Measurements from ENCODE around the gene MYO1E. TPM values are rescaled to one million over a fixed set of nuclear protein-coding genes. Genes with fewer than 3 reads are reported as not detected.
A peak's percentile ranks its signal among the peaks of the same experiment; 100 is the strongest.
"Not testable (repeated sequence)": the region's sequence is repeated elsewhere in the genome, so short reads cannot be mapped to it uniquely, and the experiment has no call there.

Gene MYO1E
- total and polyA plus RNA-seq, 4 experiments from 2014 or later, result 2.1 to 4.6 TPM; not detected in 2

DNA sequence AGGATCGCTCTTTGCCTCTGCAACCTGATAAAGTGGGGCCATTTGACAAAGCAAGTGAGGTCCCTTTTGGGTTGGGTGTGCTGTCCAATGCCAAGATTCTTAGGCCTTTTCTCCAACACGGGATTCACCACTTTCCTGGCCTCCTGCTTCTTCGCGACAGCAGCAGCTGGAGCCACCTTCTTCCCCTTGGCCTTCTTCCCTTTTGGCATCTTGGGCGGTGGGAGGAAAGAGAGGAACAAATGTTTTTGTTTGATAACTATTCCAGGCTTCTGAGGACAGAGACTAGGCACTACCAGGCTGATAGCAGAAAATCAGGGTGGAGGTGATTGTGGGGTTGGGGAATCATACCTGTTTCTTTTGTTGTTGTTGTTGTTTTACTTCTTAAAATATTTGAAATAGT is 35.3 kb upstream of the MYO1E start:
- Mint-ChIP-seq H3K27me3 (peaks cover 2 to 3% of the 10 kb centered on the region in 2 donors), H3K9me3 (no peaks in the 10 kb centered on the region), H3K4me1 (peaks cover 5 to 16% (median 9%) of the 10 kb centered on the region in 4 donors), H3K4me3 (no peak overlapping the region), H3K27ac (no peak overlapping the region), H3K36me3 (no peaks in the 10 kb centered on the region)
- intact Hi-C loops (cut with micrococcal nuclease), result no loop called here
- H3K27me3 ChIP-seq (ENCODE audit: insufficient read depth, low read length), result no peaks in the 10 kb centered on the region
- H3K27ac ChIP-seq (ENCODE audit: low read depth, low read length), result no peak overlapping the region
- no peak overlapping the region for H3K4me3 ChIP-seq (ENCODE audit: low read length in 2 of 2)
- H3K4me1 ChIP-seq (ENCODE audit: insufficient read depth, low read length), result peaks cover 3% of the 10 kb centered on the region
- no peak for DNase-seq
- POLR2A ChIA-PET (ENCODE audit: partially characterized antibody), result interaction anchor here (1.0 kb wide), 1 partner anchor 9 kb away, joined by 3 read pairs; no protein-coding TSS in a partner anchor
- CTCF ChIA-PET (ENCODE audit: partially characterized antibody), result no interaction called here
- H3K9me3 ChIP-seq (ENCODE audit: control insufficient read depth in 1 of 2, low read length in 2 of 2), result no peaks in the 10 kb centered on the region
- H3K36me3 ChIP-seq (ENCODE audit: insufficient read depth, low read length), result no peaks in the 10 kb centered on the region

DNA sequence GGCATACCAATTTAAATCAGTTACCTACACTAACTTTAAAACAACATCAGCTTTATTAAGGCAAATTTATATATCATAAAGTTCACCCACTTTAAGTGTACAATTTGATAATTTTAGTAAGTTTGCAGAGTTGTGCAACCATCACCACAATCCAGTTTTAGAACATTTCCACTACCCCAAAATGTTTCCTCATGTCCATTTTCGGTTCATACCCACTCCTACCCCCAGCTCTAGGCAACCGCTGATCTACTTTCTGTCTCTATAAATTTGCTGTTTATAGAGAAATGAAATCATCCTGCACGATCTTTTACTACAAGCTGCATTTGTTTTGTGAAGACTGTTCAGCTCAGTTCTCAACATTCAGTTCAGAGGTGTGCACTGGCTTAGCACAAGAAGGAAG is 33.8 kb upstream of the MYO1E start:
- Mint-ChIP-seq H3K4me3 (no peak overlapping the region), H3K36me3 (no peaks in the 10 kb centered on the region), H3K27ac (no peak overlapping the region), H3K27me3 (peaks cover 0 to 4% of the 10 kb centered on the region in 2 donors), H3K4me1 (peaks cover 0 to 6% (median 1%) of the 10 kb centered on the region in 4 donors), H3K9me3 (no peaks in the 10 kb centered on the region)
- DNase-seq, result no peak
- Histone ChIP-seq H3K36me3 (ENCODE audit: insufficient read depth, low read length) (no peaks in the 10 kb centered on the region), H3K9me3 (ENCODE audit: control insufficient read depth in 1 of 2, low read length in 2 of 2) (no peaks in the 10 kb centered on the region), H3K27me3 (ENCODE audit: insufficient read depth, low read length) (no peaks in the 10 kb centered on the region), H3K27ac (ENCODE audit: low read depth, low read length) (no peak overlapping the region), H3K4me1 (ENCODE audit: insufficient read depth, low read length) (no peaks in the 10 kb centered on the region), H3K4me3 (ENCODE audit: low read length in 2 of 2) (no peak overlapping the region)
- ChIA-PET POLR2A (ENCODE audit: partially characterized antibody) (interaction anchor here (1.2 kb wide), 1 partner anchor 12 kb away, joined by 3 read pairs; no protein-coding TSS in a partner anchor), CTCF (ENCODE audit: partially characterized antibody) (interaction anchor here (0.6 to 0.7 kb wide), 2 partner anchors 13 to 22 kb away, joined by 3 read pairs; no protein-coding TSS in a partner anchor)
- intact Hi-C loops (cut with micrococcal nuclease), result no loop called here

DNA sequence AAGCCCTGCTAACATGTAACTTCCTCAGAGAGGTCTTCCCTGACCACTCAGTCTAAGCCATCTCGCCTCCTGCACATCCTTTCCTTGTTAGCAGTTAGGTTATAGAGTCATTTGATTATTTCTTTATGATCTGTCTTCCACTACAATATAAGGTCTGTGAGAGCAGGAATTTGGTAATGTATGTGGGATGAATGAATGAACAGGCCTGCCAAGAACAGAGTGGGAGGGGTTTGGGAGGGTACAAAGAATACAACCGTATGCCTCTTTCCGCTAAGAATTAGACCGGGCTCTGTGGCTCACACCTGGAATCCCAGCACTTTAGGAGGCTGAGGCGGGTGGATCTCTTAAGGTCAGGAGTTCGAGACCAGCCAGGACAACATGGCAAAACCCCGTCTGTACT is 32.4 kb upstream of the MYO1E start:
- no peak overlapping the region for H3K4me3 ChIP-seq (ENCODE audit: low read length in 2 of 2)
- intact Hi-C loops (cut with micrococcal nuclease), result no loop called here
- no peaks in the 10 kb centered on the region for H3K9me3 ChIP-seq (ENCODE audit: control insufficient read depth in 1 of 2, low read length in 2 of 2)
- no peaks in the 10 kb centered on the region for H3K4me1 ChIP-seq (ENCODE audit: insufficient read depth, low read length)
- ChIA-PET POLR2A (ENCODE audit: partially characterized antibody) (no interaction called here), CTCF (ENCODE audit: partially characterized antibody) (interaction anchor here (1.0 kb wide), 1 partner anchor 158 kb away, joined by 3 read pairs; no protein-coding TSS in a partner anchor)
- DNase-seq, result no peak
- H3K27me3 ChIP-seq (ENCODE audit: insufficient read depth, low read length), result no peaks in the 10 kb centered on the region
- Mint-ChIP-seq H3K27ac (no peak overlapping the region), H3K27me3 (peaks cover 2 to 8% of the 10 kb centered on the region in 2 donors), H3K4me3 (no peak overlapping the region), H3K9me3 (no peaks in the 10 kb centered on the region), H3K36me3 (no peaks in the 10 kb centered on the region), H3K4me1 (peaks cover 0 to 2% (median 1%) of the 10 kb centered on the region in 4 donors)
- H3K36me3 ChIP-seq (ENCODE audit: insufficient read depth, low read length), result no peaks in the 10 kb centered on the region
- no peak overlapping the region for H3K27ac ChIP-seq (ENCODE audit: low read depth, low read length)

DNA sequence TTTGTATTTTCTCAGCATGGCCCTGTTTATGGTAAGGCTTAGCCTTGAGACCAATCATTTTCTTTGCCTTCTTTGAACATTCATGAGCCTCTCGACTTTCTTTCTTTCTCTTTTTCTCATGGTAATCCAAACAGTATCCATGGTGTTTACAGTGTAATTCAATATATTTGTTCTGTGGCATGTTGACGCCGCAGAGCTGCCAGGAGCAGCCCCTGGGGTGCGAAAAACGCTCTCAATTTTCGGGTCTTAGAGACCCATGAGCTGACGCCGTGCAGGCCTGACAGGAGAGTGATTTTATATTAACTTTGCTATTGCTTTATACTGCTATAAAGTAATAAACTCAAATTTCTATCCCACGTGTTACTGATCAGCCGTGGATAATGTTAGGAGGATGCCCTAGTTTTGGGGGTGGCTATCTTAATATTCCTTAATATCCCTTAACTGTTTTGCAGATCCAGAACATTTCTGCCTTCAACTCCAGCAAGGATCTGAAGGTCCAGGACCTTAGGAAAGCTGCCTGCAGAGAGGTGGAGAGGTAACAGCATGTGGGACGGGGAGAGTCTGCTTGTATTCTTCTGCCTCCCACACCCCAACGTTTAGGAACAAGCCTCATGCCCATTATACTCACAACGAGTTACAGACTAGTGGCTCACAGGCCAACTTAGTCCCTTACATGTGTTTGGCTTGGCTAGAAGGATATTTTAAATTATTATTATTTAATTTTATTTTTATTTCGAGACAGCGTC is 29.3 kb upstream of the MYO1E start:
- H3K27ac Mint-ChIP-seq, result no peak overlapping the region
- H3K36me3 ChIP-seq (ENCODE audit: insufficient read depth, low read length), result no peaks in the 10 kb centered on the region
- no peaks in the 10 kb centered on the region for H3K36me3 Mint-ChIP-seq
- no peak overlapping the region for H3K4me3 ChIP-seq (ENCODE audit: low read length in 2 of 2)
- ChIA-PET POLR2A (ENCODE audit: partially characterized antibody) (no interaction called here), CTCF (ENCODE audit: partially characterized antibody) (no interaction called here)
- no peaks in the 10 kb centered on the region for H3K4me1 ChIP-seq (ENCODE audit: insufficient read depth, low read length)
- H3K4me3 Mint-ChIP-seq, result no peak overlapping the region
- no peak overlapping the region for H3K27ac ChIP-seq (ENCODE audit: low read depth, low read length)
- H3K9me3 ChIP-seq (ENCODE audit: control insufficient read depth in 1 of 2, low read length in 2 of 2), result no peaks in the 10 kb centered on the region
- H3K27me3 Mint-ChIP-seq, result peaks cover 6 to 12% of the 10 kb centered on the region in 2 donors
- DNase-seq, result no peak
- no peaks in the 10 kb centered on the region for H3K27me3 ChIP-seq (ENCODE audit: insufficient read depth, low read length)
- H3K9me3 Mint-ChIP-seq, result no peaks in the 10 kb centered on the region
- intact Hi-C loops (cut with micrococcal nuclease), result no loop called here
- H3K4me1 Mint-ChIP-seq, result peaks cover 0 to 2% (median 0%) of the 10 kb centered on the region in 4 donors

DNA sequence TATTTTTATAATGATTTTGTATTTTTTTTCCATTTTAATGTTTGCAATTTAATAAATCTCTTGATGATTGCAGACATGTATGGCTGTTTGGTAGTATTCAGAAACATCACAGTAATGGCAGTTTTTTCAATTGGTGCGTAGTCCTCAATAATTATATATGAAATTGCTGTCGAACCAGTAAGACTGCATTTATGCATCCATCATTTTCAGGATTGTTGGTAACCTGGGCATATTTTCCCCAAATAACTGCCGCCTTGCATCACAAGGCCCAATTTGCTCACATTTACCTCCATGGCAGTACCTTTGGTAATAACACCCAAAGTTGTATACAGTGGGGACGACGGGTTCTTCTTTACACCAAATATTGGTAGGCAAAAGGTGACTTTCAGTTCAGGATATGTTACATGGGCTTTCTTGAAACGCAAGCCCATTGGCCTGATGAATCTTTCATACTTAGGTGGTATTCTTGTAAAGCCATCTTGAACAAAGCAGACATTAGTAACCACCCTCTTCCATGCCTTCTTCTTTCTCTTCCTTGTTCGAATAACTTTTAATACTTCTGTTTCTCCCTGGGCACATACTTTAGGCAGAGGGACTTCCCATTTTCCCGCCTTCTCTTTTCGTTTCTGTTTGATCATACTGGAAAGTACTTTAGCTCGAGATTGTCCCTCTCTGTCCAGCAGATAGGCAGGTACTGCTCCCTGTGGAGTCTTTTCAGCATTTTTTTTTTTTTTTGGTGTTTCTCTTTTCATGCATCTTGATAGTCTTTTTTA is 28.6 kb upstream of the MYO1E start:
- H3K27ac ChIP-seq (ENCODE audit: low read depth, low read length); POLR2A ChIA-PET (ENCODE audit: partially characterized antibody): not testable (repeated sequence)

DNA sequence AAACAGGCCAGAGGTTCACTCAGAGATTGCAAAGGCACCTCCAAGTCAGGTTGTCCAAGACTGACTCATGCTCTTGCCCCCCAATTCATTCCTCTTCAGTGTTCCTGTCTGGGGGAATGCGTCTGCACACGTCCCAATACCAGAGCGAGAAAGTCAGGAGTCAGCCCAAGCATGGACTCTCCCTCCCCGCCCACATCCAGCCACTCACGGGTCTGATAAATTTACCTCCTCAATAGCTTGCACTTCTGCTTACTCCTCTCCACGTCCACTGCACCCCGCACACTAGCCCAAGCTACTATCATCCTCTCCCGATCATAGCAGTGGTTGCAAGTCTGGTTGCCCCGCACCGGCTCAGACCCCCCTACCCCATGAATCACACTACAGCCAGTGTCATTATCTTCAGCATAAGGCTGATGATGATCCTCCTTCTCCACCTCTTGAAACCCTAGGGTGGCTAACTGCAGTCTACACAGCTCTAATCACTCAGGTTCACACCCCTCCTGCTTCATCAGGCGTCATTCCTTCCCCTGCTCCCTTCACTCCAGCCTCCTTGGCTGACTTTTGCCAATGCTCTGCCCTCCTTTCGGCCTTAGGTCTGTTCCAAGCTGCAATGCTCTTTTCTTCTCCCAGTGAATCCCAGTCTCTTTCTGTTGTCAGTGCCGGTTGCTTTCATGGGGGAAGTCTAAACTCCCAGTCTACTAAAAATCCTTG is 27.6 kb upstream of the MYO1E start:
- CTCF ChIA-PET (ENCODE audit: partially characterized antibody), result no interaction called here
- H3K27ac Mint-ChIP-seq, result peak overlapping the region in 1 of 7 donors; percentile 48
- no peaks in the 10 kb centered on the region for H3K36me3 Mint-ChIP-seq
- POLR2A ChIA-PET (ENCODE audit: partially characterized antibody), result no interaction called here
- H3K4me3 Mint-ChIP-seq, result no peak overlapping the region
- H3K9me3 Mint-ChIP-seq, result no peaks in the 10 kb centered on the region
- no peak for DNase-seq
- Histone ChIP-seq H3K27ac (ENCODE audit: low read depth, low read length) (no peak overlapping the region), H3K36me3 (ENCODE audit: insufficient read depth, low read length) (no peaks in the 10 kb centered on the region), H3K27me3 (ENCODE audit: insufficient read depth, low read length) (no peaks in the 10 kb centered on the region), H3K4me1 (ENCODE audit: insufficient read depth, low read length) (no peaks in the 10 kb centered on the region), H3K4me3 (ENCODE audit: low read length in 2 of 2) (no peak overlapping the region), H3K9me3 (ENCODE audit: control insufficient read depth in 1 of 2, low read length in 2 of 2) (no peaks in the 10 kb centered on the region)
- peaks cover 14 to 15% of the 10 kb centered on the region in 2 donors for H3K27me3 Mint-ChIP-seq
- no peaks in the 10 kb centered on the region for H3K4me1 Mint-ChIP-seq
- intact Hi-C loops (cut with micrococcal nuclease), result no loop called here

More for the DNA sequence above, 28.6 kb upstream of the MYO1E start:
- H3K4me3 Mint-ChIP-seq; H3K4me1 ChIP-seq (ENCODE audit: insufficient read depth, low read length); H3K4me1 Mint-ChIP-seq; intact Hi-C loops (cut with micrococcal nuclease); DNase-seq; H3K9me3 ChIP-seq (ENCODE audit: control insufficient read depth in 1 of 2, low read length in 2 of 2); H3K27me3 ChIP-seq (ENCODE audit: insufficient read depth, low read length); H3K9me3 Mint-ChIP-seq; H3K36me3 Mint-ChIP-seq; H3K36me3 ChIP-seq (ENCODE audit: insufficient read depth, low read length); CTCF ChIA-PET (ENCODE audit: partially characterized antibody); H3K4me3 ChIP-seq (ENCODE audit: low read length in 2 of 2); H3K27ac Mint-ChIP-seq: not testable (repeated sequence)
- peaks cover 10 to 14% of the 10 kb centered on the region in 2 donors for H3K27me3 Mint-ChIP-seq

Measured in CD4-positive, alpha-beta memory T cell (primary cell).